Inferior parietal cortex (tissue), 1 donor: ENCODE data around the gene PRAMEF18.
"Not testable (repeated sequence)": the region's sequence is repeated elsewhere in the genome, so short reads cannot be mapped to it uniquely, and the experiment has no call there.

Source experiments
- DNase-seq: peaks from one replicate; pipeline ENCODE4 v3.0.0-alpha.2; 2016; ENCODE audit errors: extremely low spot score

The PRAMEF18 gene

DNA sequence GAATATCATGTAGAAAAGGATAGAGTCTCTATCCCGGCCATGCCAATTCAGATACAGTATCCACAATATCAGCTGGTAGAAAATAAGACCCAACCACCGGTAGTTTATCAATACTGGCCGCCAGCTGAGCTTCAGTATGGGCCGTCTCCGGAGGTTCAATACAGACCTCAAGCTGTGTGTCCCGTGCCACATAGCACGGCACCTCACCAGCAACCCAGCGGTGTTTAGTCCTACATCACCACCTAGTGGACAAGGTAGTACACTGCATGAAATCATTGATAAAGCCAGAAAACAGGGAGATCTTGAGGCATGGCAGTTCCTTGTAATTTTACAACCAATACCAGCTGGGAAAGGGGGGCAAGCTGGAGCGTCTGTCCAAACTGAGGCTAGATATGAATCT is 17.2 kb downstream of the PRAMEF18 start:
- not testable (repeated sequence) for DNase-seq

DNA sequence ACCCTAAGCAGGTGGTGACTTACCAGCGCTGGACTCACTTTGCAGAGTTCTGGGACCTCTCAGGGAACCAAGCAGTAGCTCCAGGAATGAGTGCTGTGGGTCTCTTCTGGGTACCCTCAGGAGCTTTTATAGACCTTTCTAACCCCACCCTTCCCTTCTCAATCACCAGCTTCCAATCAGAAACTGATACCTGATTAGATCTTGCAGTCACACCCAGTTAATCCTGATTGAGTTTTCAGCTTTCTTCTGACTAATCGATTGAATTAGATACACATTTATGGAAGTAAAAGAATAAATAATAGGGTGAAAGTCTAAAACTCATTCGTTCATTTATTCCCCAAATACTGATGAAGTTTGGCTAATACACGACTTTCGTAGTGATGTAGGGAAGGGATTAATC is 24.6 kb downstream of the PRAMEF18 start, which contains the start of gene PRAMEF13:
PRAMEF13 (minus strand) TSS at position 101 of the 400 bp plus-strand sequence. CDS start 1,820 bp downstream, outside the sequence.
- DNase-seq: not testable (repeated sequence)
